ENCODE results near the gene PACS2. TPM values are rescaled to one million over a fixed set of nuclear protein-coding genes. Genes with fewer than 3 reads are reported as not detected.

PACS2 gene
- total and polyA plus RNA-seq, 2 of the 8 experiments (the other 6 are each of a cell fraction or from before 2014, with no cell fraction given) = 38.0 to 62.8 TPM

DNA sequence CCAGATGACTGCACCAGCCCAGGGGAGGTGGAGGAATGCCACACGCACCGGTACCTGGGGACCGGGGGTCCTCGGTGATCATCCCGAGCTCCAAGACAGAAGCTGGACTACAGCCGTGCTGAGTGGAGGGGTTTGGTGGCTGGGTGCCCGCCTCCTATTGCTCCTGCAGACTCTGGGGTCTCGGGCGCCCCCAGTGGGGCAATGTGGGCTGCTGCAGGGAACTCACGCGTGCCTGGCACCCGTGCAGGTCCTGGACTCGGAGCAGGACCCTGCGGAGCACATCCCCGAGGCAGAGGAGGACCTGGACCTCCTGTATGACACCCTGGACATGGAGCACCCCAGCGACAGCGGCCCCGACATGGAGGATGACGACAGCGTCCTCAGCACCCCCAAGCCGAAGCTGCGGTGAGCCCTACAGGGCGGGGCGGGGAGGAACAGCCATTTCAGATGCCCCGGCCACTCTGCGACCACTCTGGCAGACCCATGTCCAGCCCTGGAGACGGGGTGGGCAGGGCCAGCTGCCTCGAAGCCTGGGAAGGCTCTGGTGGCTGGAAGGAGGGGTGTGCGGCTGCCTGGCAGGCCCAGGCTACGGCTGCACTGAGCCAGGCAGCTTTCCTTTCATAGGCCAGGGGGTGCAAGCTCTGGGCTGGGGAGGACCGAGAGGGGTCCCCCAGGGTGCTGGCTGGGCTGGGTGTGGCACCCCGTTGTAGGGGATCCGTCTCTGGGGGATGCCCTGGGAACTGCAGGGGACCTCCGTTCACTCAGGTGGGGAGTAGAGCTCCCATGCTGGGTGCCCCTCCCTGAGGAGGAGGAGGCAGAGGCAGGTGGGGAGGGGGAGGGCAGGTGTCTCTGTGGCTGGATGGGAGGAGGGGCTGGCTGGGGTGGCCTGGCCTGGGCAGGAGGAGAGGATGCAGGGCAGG is 62.2 kb downstream of the PACS2 start (continued):
- no peak for TF ChIP-seq KDM4A (IDR thresholded peaks at IDR 0.05; ENCODE audit: low read depth, low read length, severe bottlenecking)
- TF ChIP-seq CEBPB (IDR thresholded peaks at IDR 0.05; ENCODE audit: low read depth, low read length) = no peak
- no peak for TF ChIP-seq PHF8 (conservative IDR thresholded peaks at IDR 0.05; ENCODE audit: low read depth, low read length)

All from H1 (cell line).